HEK293 (cell line): ENCODE measurements around the gene JTB.
A peak's percentile ranks its signal among the peaks of the same experiment; 100 is the strongest.

ENCODE experiments used
- EGR2 ChIP-seq: fragments of 450-650 bp; formaldehyde crosslinking; IDR thresholded peaks from 2 replicates; pipeline ENCODE4 v1.5.1; 2016; ENCODE audit warnings: low read depth, missing biosample characterization, missing genetic modification characterization
- ELK4 ChIP-seq: IDR thresholded peaks from 2 replicates; pipeline ENCODE4 v1.6.1; 2011; ENCODE audit warnings: mild to moderate bottlenecking, low read depth, low read length, borderline replicate concordance
- KLF1 ChIP-seq: fragments of 450-650 bp; formaldehyde crosslinking; IDR thresholded peaks from 2 replicates; pipeline ENCODE4 v1.5.1; 2016; ENCODE audit warnings: missing biosample characterization, missing genetic modification characterization
- KLF9 ChIP-seq: fragments of 450-650 bp; formaldehyde crosslinking; IDR thresholded peaks from 2 replicates; pipeline ENCODE4 v1.5.1; 2016; ENCODE audit warnings: missing biosample characterization, missing genetic modification characterization, low read depth
- PRDM2 ChIP-seq: fragments of 450-650 bp; formaldehyde crosslinking; IDR thresholded peaks from 2 replicates; pipeline ENCODE4 v1.5.1; 2016; ENCODE audit warnings: missing biosample characterization, missing genetic modification characterization, borderline replicate concordance
- SP3 ChIP-seq: fragments of 450-650 bp; formaldehyde crosslinking; IDR thresholded peaks from 2 replicates; pipeline ENCODE4 v1.5.1; 2016; ENCODE audit warnings: missing biosample characterization, missing genetic modification characterization
- SP7 ChIP-seq: fragments of 450-650 bp; formaldehyde crosslinking; IDR thresholded peaks from 2 replicates; pipeline ENCODE4 v1.5.1; 2016; ENCODE audit warnings: missing biosample characterization, missing genetic modification characterization
- TRIM28 ChIP-seq: IDR thresholded peaks from 2 replicates; pipeline ENCODE4 v1.6.1; 2011; ENCODE audit warnings: low read length, control low read depth, borderline replicate concordance
- ZNF223 ChIP-seq: fragments of 450-650 bp; formaldehyde crosslinking; IDR thresholded peaks from 2 replicates; pipeline ENCODE4 v1.5.1; 2016; ENCODE audit warnings: missing biosample characterization, missing genetic modification characterization
- ZNF398 ChIP-seq: fragments of 450-650 bp; formaldehyde crosslinking; IDR thresholded peaks from 2 replicates; pipeline ENCODE4 v1.5.1; 2017; ENCODE audit warnings: missing biosample characterization, missing genetic modification characterization
- ZNF596 ChIP-seq: fragments of 450-650 bp; IDR thresholded peaks from 2 replicates; pipeline ENCODE4 v1.5.0; 2018; ENCODE audit warnings: missing biosample characterization, mild to moderate bottlenecking, missing genetic modification characterization, moderate library complexity
- ZNF610 ChIP-seq: fragments of 450-650 bp; formaldehyde crosslinking; IDR thresholded peaks from 2 replicates; pipeline ENCODE4 v1.5.1; 2016; ENCODE audit warnings: missing biosample characterization, missing genetic modification characterization, borderline replicate concordance
- ZNF76 ChIP-seq: fragments of 450-650 bp; formaldehyde crosslinking; IDR thresholded peaks from 2 replicates; pipeline ENCODE4; 2016; ENCODE audit warnings: low read depth, missing biosample characterization, missing genetic modification characterization, borderline replicate concordance
- ZNF792 ChIP-seq: fragments of 450-650 bp; formaldehyde crosslinking; IDR thresholded peaks from 2 replicates; pipeline ENCODE4 v1.5.1; 2016; ENCODE audit warnings: missing biosample characterization, missing genetic modification characterization
- ZSCAN30 ChIP-seq: fragments of 450-650 bp; IDR thresholded peaks from 2 replicates; pipeline ENCODE4 v1.5.1; 2018; ENCODE audit warnings: missing biosample characterization, mild to moderate bottlenecking, missing genetic modification characterization, moderate library complexity
- ZSCAN4 ChIP-seq: fragments of 450-650 bp; formaldehyde crosslinking; IDR thresholded peaks from 2 replicates; pipeline ENCODE4 v1.5.1; 2017; ENCODE audit warnings: missing biosample characterization, missing genetic modification characterization
- TF ChIP-seq, protein P1 (sequence below): fragments of 450-650 bp; formaldehyde crosslinking; IDR thresholded peaks from 2 replicates; pipeline ENCODE4 v1.5.1; 2016; ENCODE audit warnings: missing biosample characterization, missing genetic modification characterization, low read depth
- TF ChIP-seq, protein P2 (sequence below): fragments of 450-650 bp; formaldehyde crosslinking; IDR thresholded peaks from 2 replicates; pipeline ENCODE4 v1.5.1; 2016; ENCODE audit warnings: missing biosample characterization, missing genetic modification characterization
- TF ChIP-seq, protein P3 (sequence below): fragments of 450-650 bp; formaldehyde crosslinking; IDR thresholded peaks from 2 replicates; pipeline ENCODE4 v1.5.1; 2017; ENCODE audit warnings: missing biosample characterization, missing genetic modification characterization
- TF ChIP-seq, protein P4 (sequence below): fragments of 450-650 bp; formaldehyde crosslinking; IDR thresholded peaks from 2 replicates; pipeline ENCODE4 v1.5.1; 2016; ENCODE audit warnings: missing biosample characterization, missing genetic modification characterization

The JTB gene

DNA sequence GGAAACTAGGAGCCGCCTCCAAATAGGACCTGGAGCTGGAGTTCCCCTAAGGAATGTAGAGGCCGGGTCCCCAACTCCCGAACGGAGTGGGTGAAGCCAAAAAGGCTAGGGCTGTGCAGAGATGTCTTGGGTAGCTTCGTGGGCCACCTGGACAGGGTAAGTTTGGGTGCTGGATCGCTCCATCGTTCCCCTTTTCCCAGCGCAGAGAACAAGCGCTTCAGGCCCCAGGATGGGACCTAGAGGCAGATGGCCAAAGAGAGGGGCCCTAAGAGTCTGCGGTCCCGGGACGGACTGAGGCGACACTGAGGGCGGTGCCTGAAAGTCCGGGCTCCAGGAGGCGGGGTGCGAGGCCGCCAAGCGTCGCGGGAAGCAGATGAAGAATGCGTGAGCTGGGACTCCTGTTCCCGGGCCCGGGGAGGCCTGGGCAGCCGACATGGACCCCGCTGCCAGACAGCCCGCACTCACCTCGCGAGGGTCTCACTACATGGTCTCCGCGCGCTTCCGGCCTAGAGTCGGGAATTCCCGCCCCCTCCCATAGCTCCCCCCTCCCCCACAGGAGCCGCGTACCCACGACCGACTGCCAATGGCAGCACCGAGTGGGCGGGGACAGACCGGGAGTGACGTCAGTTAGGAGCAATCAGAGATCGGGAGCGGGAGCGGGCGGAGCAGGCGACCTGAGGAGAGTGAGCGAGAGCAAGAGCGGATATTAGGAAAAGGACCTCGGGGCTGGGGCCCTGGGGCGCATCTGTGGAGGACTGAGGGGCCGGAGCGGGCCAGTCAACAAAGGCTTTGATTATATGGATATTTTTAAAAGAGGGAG, 14.2 kb downstream of the JTB start, which contains the start of gene SLC39A1 (continued):
- TF ChIP-seq, protein P1, sequence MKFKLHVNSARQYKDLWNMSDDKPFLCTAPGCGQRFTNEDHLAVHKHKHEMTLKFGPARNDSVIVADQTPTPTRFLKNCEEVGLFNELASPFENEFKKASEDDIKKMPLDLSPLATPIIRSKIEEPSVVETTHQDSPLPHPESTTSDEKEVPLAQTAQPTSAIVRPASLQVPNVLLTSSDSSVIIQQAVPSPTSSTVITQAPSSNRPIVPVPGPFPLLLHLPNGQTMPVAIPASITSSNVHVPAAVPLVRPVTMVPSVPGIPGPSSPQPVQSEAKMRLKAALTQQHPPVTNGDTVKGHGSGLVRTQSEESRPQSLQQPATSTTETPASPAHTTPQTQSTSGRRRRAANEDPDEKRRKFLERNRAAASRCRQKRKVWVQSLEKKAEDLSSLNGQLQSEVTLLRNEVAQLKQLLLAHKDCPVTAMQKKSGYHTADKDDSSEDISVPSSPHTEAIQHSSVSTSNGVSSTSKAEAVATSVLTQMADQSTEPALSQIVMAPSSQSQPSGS (tag by site-specific recombination), result peak; percentile 97
- TF ChIP-seq, protein P2, sequence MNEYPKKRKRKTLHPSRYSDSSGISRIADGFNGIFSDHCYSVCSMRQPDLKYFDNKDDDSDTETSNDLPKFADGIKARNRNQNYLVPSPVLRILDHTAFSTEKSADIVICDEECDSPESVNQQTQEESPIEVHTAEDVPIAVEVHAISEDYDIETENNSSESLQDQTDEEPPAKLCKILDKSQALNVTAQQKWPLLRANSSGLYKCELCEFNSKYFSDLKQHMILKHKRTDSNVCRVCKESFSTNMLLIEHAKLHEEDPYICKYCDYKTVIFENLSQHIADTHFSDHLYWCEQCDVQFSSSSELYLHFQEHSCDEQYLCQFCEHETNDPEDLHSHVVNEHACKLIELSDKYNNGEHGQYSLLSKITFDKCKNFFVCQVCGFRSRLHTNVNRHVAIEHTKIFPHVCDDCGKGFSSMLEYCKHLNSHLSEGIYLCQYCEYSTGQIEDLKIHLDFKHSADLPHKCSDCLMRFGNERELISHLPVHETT (tag by site-specific recombination), result no peak
- TF ChIP-seq ZNF223 (tag by site-specific recombination) (no peak), ZNF610 (no peak), KLF9 (peak; percentile 82), ZNF596 (tag by site-specific recombination) (peak; percentile 82), ZSCAN4 (peak; percentile 14; the same call in 1 of the 2 replicates), TRIM28 (no peak), ELK4 (no peak; the same call in 1 of the 2 replicates), EGR2 (tag by site-specific recombination) (peak; percentile 34; the same call in 1 of the 2 replicates), ZNF792 (tag by site-specific recombination) (no peak), SP7 (tag by site-specific recombination) (peak; percentile 31; the same call in 1 of the 2 replicates), SP3 (tag by site-specific recombination) (peak; percentile 88), ZNF76 (tag by site-specific recombination) (peak; percentile 33; the same call in 1 of the 2 replicates), KLF1 (tag by site-specific recombination) (peak; percentile 42; the same call in 1 of the 2 replicates), PRDM2 (tag by site-specific recombination) (no peak), ZNF398 (tag by site-specific recombination) (peak; percentile 89), ZSCAN30 (tag by site-specific recombination) (peak; percentile 53; the same call in 1 of the 2 replicates)
- TF ChIP-seq, protein P3, sequence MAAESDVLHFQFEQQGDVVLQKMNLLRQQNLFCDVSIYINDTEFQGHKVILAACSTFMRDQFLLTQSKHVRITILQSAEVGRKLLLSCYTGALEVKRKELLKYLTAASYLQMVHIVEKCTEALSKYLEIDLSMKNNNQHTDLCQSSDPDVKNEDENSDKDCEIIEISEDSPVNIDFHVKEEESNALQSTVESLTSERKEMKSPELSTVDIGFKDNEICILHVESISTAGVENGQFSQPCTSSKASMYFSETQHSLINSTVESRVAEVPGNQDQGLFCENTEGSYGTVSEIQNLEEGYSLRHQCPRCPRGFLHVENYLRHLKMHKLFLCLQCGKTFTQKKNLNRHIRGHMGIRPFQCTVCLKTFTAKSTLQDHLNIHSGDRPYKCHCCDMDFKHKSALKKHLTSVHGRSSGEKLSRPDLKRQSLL (tag by site-specific recombination), result 0 out of 2 replicates have a peak, but pooled peaks have one; percentile 38
- TF ChIP-seq, protein P4, sequence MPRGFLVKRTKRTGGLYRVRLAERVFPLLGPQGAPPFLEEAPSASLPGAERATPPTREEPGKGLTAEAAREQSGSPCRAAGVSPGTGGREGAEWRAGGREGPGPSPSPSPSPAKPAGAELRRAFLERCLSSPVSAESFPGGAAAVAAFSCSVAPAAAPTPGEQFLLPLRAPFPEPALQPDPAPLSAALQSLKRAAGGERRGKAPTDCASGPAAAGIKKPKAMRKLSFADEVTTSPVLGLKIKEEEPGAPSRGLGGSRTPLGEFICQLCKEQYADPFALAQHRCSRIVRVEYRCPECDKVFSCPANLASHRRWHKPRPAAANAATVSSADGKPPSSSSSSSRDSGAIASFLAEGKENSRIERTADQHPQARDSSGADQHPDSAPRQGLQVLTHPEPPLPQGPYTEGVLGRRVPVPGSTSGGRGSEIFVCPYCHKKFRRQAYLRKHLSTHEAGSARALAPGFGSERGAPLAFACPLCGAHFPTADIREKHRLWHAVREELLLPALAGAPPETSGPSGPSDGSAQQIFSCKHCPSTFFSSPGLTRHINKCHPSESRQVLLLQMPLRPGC (tag by site-specific recombination), result no peak
